ENCODE data around the gene NCAPG2.
"Not testable (repeated sequence)": the region's sequence is repeated elsewhere in the genome, so short reads cannot be mapped to it uniquely, and the experiment has no call there.

Gene NCAPG2

GRCh38 chr7:158680754-158681153, 23.9 kb downstream of the NCAPG2 start:
- H3K9me3 Mint-ChIP-seq = no peaks in the 10 kb centered on the region
- peaks cover 80% of the 10 kb centered on the region for H3K36me3 Mint-ChIP-seq
- peaks cover 13% of the 10 kb centered on the region for H3K4me1 Mint-ChIP-seq
- no peak overlapping the region for H3K27ac Mint-ChIP-seq
- ATAC-seq (no peak), DNase-seq (ENCODE audit: low spot score in 2 of 2) (no peak)
- H3K4me3 Mint-ChIP-seq = no peak overlapping the region

GRCh38 chr7:158676906-158677305, 27.7 kb downstream of the NCAPG2 start:
- DNase-seq (ENCODE audit: low spot score in 2 of 2) = no peak
- peak; percentile 70 for ATAC-seq
- H3K4me1 Mint-ChIP-seq = peaks cover 20% of the 10 kb centered on the region
- H3K36me3 Mint-ChIP-seq = peaks cover 96% of the 10 kb centered on the region
- no peaks in the 10 kb centered on the region for H3K9me3 Mint-ChIP-seq
- H3K4me3 Mint-ChIP-seq = no peak overlapping the region
- no peak overlapping the region for H3K27ac Mint-ChIP-seq

GRCh38 chr7:158676171-158676840, 28.3 kb downstream of the NCAPG2 start:
- H3K4me3 Mint-ChIP-seq = no peak overlapping the region
- peaks cover 98% of the 10 kb centered on the region for H3K36me3 Mint-ChIP-seq
- DNase-seq (ENCODE audit: low spot score in 2 of 2) = no peak
- no peak overlapping the region for H3K27ac Mint-ChIP-seq
- ATAC-seq = peak; percentile 73
- H3K9me3 Mint-ChIP-seq = no peaks in the 10 kb centered on the region
- H3K4me1 Mint-ChIP-seq = peaks cover 20% of the 10 kb centered on the region

- no peak overlapping the region for H3K4me3 Mint-ChIP-seq
- H3K36me3 Mint-ChIP-seq = peaks cover 93% of the 10 kb centered on the region
- H3K27ac Mint-ChIP-seq = peak overlapping the region; percentile 30
- DNase-seq (ENCODE audit: low spot score in 2 of 2) = no peak
- no peak for ATAC-seq
- no peaks in the 10 kb centered on the region for H3K9me3 Mint-ChIP-seq
- H3K4me1 Mint-ChIP-seq = peaks cover 20% of the 10 kb centered on the region
Measured at GRCh38 chr7:158672975-158673374, 31.6 kb downstream of the NCAPG2 start.

- Mint-ChIP-seq H3K36me3 (peaks cover 72% of the 10 kb centered on the region), H3K4me1 (peaks cover 28% of the 10 kb centered on the region)
- H3K4me3 Mint-ChIP-seq; H3K27ac Mint-ChIP-seq; DNase-seq (ENCODE audit: low spot score in 2 of 2); H3K9me3 Mint-ChIP-seq; ATAC-seq: not testable (repeated sequence)
Measured at GRCh38 chr7:158668086-158668485, 36.5 kb downstream of the NCAPG2 start.

GRCh38 chr7:158666966-158667678, 37.5 kb downstream of the NCAPG2 start:
- peaks cover 29% of the 10 kb centered on the region for H3K4me1 Mint-ChIP-seq
- not testable (repeated sequence) for DNase-seq (ENCODE audit: low spot score in 2 of 2); H3K9me3 Mint-ChIP-seq; H3K27ac Mint-ChIP-seq; ATAC-seq
- H3K36me3 Mint-ChIP-seq = peaks cover 74% of the 10 kb centered on the region
- H3K4me3 Mint-ChIP-seq = peak overlapping the region; percentile 61

GRCh38 chr7:158666401-158666800, 38.2 kb downstream of the NCAPG2 start:
- H3K27ac Mint-ChIP-seq = no peak overlapping the region
- no peaks in the 10 kb centered on the region for H3K9me3 Mint-ChIP-seq
- ATAC-seq (no peak), DNase-seq (ENCODE audit: low spot score in 2 of 2) (no peak)
- H3K36me3 Mint-ChIP-seq = peaks cover 74% of the 10 kb centered on the region
- peaks cover 29% of the 10 kb centered on the region for H3K4me1 Mint-ChIP-seq
- H3K4me3 Mint-ChIP-seq = peak overlapping the region; percentile 61

- H3K4me1 Mint-ChIP-seq = peaks cover 29% of the 10 kb centered on the region
- peak; percentile 70 for ATAC-seq
- H3K27ac Mint-ChIP-seq = no peak overlapping the region
Measured at GRCh38 chr7:158664406-158664805, 40.2 kb downstream of the NCAPG2 start.

GRCh38 chr7:158663428-158663741, 41.2 kb downstream of the NCAPG2 start:
- H3K4me3 Mint-ChIP-seq = peak overlapping the region; percentile 68
- peaks cover 29% of the 10 kb centered on the region for H3K4me1 Mint-ChIP-seq
- no peak for ATAC-seq
- peak overlapping the region; percentile 74 for H3K27ac Mint-ChIP-seq
- no peaks in the 10 kb centered on the region for H3K9me3 Mint-ChIP-seq
- DNase-seq (ENCODE audit: low spot score in 2 of 2) = no peak
- peaks cover 59% of the 10 kb centered on the region for H3K36me3 Mint-ChIP-seq

More at GRCh38 chr7:158664406-158664805, 40.2 kb downstream of the NCAPG2 start:
- H3K9me3 Mint-ChIP-seq = no peaks in the 10 kb centered on the region
- H3K4me3 Mint-ChIP-seq = peak overlapping the region; percentile 43
- H3K36me3 Mint-ChIP-seq = peaks cover 66% of the 10 kb centered on the region
- DNase-seq (ENCODE audit: low spot score in 2 of 2) = no peak

- Mint-ChIP-seq H3K4me3 (peak overlapping the region; percentile 68), H3K9me3 (no peaks in the 10 kb centered on the region), H3K36me3 (peaks cover 65% of the 10 kb centered on the region), H3K4me1 (peaks cover 29% of the 10 kb centered on the region), H3K27ac (peak overlapping the region; percentile 74)
- peak; percentile 87 for ATAC-seq
- DNase-seq (ENCODE audit: low spot score in 2 of 2) = peak in 1 of 2 donors; percentile 20
Measured at GRCh38 chr7:158662610-158663427, 41.8 kb downstream of the NCAPG2 start.

- no peaks in the 10 kb centered on the region for H3K9me3 Mint-ChIP-seq
- no peak overlapping the region for H3K27ac Mint-ChIP-seq
- H3K36me3 Mint-ChIP-seq = peaks cover 81% of the 10 kb centered on the region
- ATAC-seq (no peak), DNase-seq (ENCODE audit: low spot score in 2 of 2) (no peak)
- peaks cover 37% of the 10 kb centered on the region for H3K4me1 Mint-ChIP-seq
- H3K4me3 Mint-ChIP-seq = no peak overlapping the region
Measured at GRCh38 chr7:158658475-158658874, 46.1 kb downstream of the NCAPG2 start.

GRCh38 chr7:158657189-158657746, 47.3 kb downstream of the NCAPG2 start:
- peak overlapping the region; percentile 30 for H3K4me3 Mint-ChIP-seq
- H3K4me1 Mint-ChIP-seq = peaks cover 26% of the 10 kb centered on the region
- no peak overlapping the region for H3K27ac Mint-ChIP-seq
- ATAC-seq = no peak
- peaks cover 81% of the 10 kb centered on the region for H3K36me3 Mint-ChIP-seq
- no peaks in the 10 kb centered on the region for H3K9me3 Mint-ChIP-seq
- DNase-seq (ENCODE audit: low spot score in 2 of 2) = no peak

- peak; percentile 28 to 83 for DNase-seq (ENCODE audit: low spot score in 2 of 2)
- Mint-ChIP-seq H3K4me1 (peaks cover 31% of the 10 kb centered on the region), H3K9me3 (no peaks in the 10 kb centered on the region), H3K27ac (peak overlapping the region; percentile 79), H3K4me3 (peak overlapping the region; percentile 30), H3K36me3 (peaks cover 81% of the 10 kb centered on the region)
- peak; percentile 98 for ATAC-seq
Measured at GRCh38 chr7:158655931-158656441, 48.6 kb downstream of the NCAPG2 start.

GRCh38 chr7:158655507-158655906, 49.1 kb downstream of the NCAPG2 start:
- H3K36me3 Mint-ChIP-seq = peaks cover 81% of the 10 kb centered on the region
- peaks cover 31% of the 10 kb centered on the region for H3K4me1 Mint-ChIP-seq
- H3K9me3 Mint-ChIP-seq = no peaks in the 10 kb centered on the region
- peak overlapping the region; percentile 79 for H3K27ac Mint-ChIP-seq
- DNase-seq (ENCODE audit: low spot score in 2 of 2) (no peak), ATAC-seq (no peak)
- H3K4me3 Mint-ChIP-seq = peak overlapping the region; percentile 30

- H3K4me3 Mint-ChIP-seq = no peak overlapping the region
- peaks cover 98% of the 10 kb centered on the region for H3K36me3 Mint-ChIP-seq
- H3K9me3 Mint-ChIP-seq = no peaks in the 10 kb centered on the region
- ATAC-seq (no peak), DNase-seq (ENCODE audit: low spot score in 2 of 2) (no peak)
- H3K27ac Mint-ChIP-seq = no peak overlapping the region
- peaks cover 27% of the 10 kb centered on the region for H3K4me1 Mint-ChIP-seq
Measured at GRCh38 chr7:158651968-158652565, 52.5 kb downstream of the NCAPG2 start.

All from stimulated activated effector memory CD8-positive, alpha-beta T cell treated with anti-CD3 and anti-CD28 coated beads, Interleukin-12 subunit alpha, Interleukin-12 subunit beta, amount 100 ng/mL, for 72 hours (primary cell).